CD4-positive, alpha-beta memory T cell (primary cell): ENCODE results near the gene POLN. TPM values are rescaled to one million over a fixed set of nuclear protein-coding genes. Genes with fewer than 3 reads are reported as not detected.
A peak's percentile ranks its signal among the peaks of the same experiment; 100 is the strongest.

Experiments
- CTCF ChIA-PET: fragments of 350-600 bp; sonication (Branson Sonifier 250); formaldehyde crosslinking; loops from one replicate; lab custom pipeline; 2021; ENCODE audit warnings: inconsistent platforms; ENCODE audit not compliant: partially characterized antibody; lab: Charles Lee
- POLR2A ChIA-PET: fragments of 350-600 bp; sonication (Branson Sonifier 250); formaldehyde crosslinking; loops from one replicate; lab custom pipeline; 2021; ENCODE audit not compliant: partially characterized antibody; lab: Charles Lee
- DNase-seq, 5 donors: peaks; one replicate each; pipeline versions ENCODE4 v3.0.0 to v3.0.0-alpha.2; 2020 to 2022; ENCODE audit warnings: mixed read lengths in 1 of 5
- H3K27ac ChIP-seq: one replicate; pipeline ENCODE4 v1.7.0; 2013; ENCODE audit warnings: low read depth, low read length
- H3K27me3 ChIP-seq: 2 replicates; pipeline ENCODE4 v1.7.0; 2013; ENCODE audit warnings: mild to moderate bottlenecking, low read length, moderate library complexity; ENCODE audit not compliant: insufficient read depth
- H3K36me3 ChIP-seq: 2 replicates; pipeline ENCODE4 v1.7.0; 2013; ENCODE audit warnings: mild to moderate bottlenecking, low read length, moderate library complexity; ENCODE audit not compliant: insufficient read depth
- H3K4me1 ChIP-seq: 2 replicates; pipeline ENCODE4 v1.7.0; 2013; ENCODE audit warnings: mild to moderate bottlenecking, low read length, moderate library complexity; ENCODE audit not compliant: insufficient read depth
- H3K4me3 ChIP-seq, 2 donors: one replicate each; pipeline ENCODE4 v1.7.0; 2013; ENCODE audit warnings: low read length in 2 of 2, mild to moderate bottlenecking in 1 of 2
- H3K9me3 ChIP-seq, 2 donors: one replicate each; pipeline ENCODE4 v1.7.0; 2013; ENCODE audit warnings: low read length in 2 of 2, control low read depth in 1 of 2; ENCODE audit not compliant: control insufficient read depth in 1 of 2
- H3K27ac Mint-ChIP-seq, 7 donors: one replicate each; pipeline ENCODE4 v1.8.0; 2020 to 2021; ENCODE audit warnings: mixed read lengths in 7 of 7, mild to moderate bottlenecking in 6 of 7, inconsistent platforms in 3 of 7, moderate library complexity in 3 of 7
- H3K27me3 Mint-ChIP-seq, 2 donors: one replicate each; pipeline ENCODE4 v1.8.0; 2020 to 2021; ENCODE audit warnings: mixed read lengths in 2 of 2
- H3K36me3 Mint-ChIP-seq, 2 donors: one replicate each; pipeline ENCODE4 v1.8.0; 2020 to 2021; ENCODE audit warnings: mixed read lengths in 2 of 2, inconsistent platforms in 1 of 2, mild to moderate bottlenecking in 1 of 2
- H3K4me1 Mint-ChIP-seq, 4 donors: one replicate each; pipeline ENCODE4 v1.8.0; 2020 to 2021; ENCODE audit warnings: mixed read lengths in 4 of 4, mild to moderate bottlenecking in 1 of 4
- H3K4me3 Mint-ChIP-seq, 8 donors: one replicate each; pipeline ENCODE4 v1.8.0; 2020 to 2021; ENCODE audit warnings: mixed read lengths in 8 of 8, mild to moderate bottlenecking in 7 of 8, moderate library complexity in 6 of 8, inconsistent platforms in 3 of 8
- H3K9me3 Mint-ChIP-seq, 8 donors: one replicate each; pipeline ENCODE4 v1.8.0; 2020 to 2021; ENCODE audit warnings: mixed read lengths in 8 of 8, mild to moderate bottlenecking in 5 of 8, inconsistent platforms in 3 of 8, moderate library complexity in 1 of 8
- intact Hi-C: fragments of 100-400 bp; cut with micrococcal nuclease; formaldehyde crosslinking; loops from one replicate; pipeline ENCODE4 v1.15.1; 2023
- polyA plus RNA-seq, 2 donors: library from polyadenylated mRNA; unstranded; fragments of 300-500 nt; fragmentation: Illumina TruSeq; gene quantifications; one replicate each; pipeline ENCODE4 v1.2.3, GENCODE V29; 2021
- total RNA-seq, 2 experiments: library from RNA; stranded (reverse); gene quantifications; one replicate each; pipeline ENCODE4 v1.2.3, GENCODE V29; 2021

The POLN gene
- total and polyA plus RNA-seq, 4 experiments from 2014 or later, result 0.24 to 4.4 (median 2.8) TPM

DNA sequence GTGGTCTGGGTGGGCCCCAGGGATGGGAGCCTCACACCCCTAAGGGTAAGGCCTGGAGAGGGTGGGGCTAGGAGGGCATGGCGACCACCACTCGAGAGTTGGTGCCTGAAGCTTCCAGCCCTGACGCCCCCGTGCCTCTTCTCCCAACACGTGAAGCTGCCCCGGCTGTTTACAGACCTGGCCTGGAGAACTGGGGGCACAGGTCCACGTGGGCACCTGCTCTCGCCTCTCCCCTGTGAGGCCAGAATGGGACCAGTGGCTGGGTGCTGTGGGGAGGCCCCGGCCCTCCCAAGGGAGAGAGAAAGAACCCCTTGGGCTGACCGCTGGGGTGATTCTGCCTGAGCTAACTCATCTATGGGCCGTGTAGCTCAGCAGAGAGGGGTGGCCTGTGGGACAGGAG lies 167.3 kb downstream of the POLN start:
- Histone ChIP-seq H3K4me3 (no peak overlapping the region), H3K36me3 (no peaks in the 10 kb centered on the region), H3K9me3 (no peaks in the 10 kb centered on the region), H3K4me1 (no peaks in the 10 kb centered on the region), H3K27me3 (no peaks in the 10 kb centered on the region), H3K27ac (no peak overlapping the region)
- ChIA-PET POLR2A (no interaction called here), CTCF (no interaction called here)
- Mint-ChIP-seq H3K36me3 (no peaks in the 10 kb centered on the region), H3K9me3 (no peaks in the 10 kb centered on the region), H3K4me3 (no peak overlapping the region), H3K27ac (no peak overlapping the region), H3K4me1 (no peaks in the 10 kb centered on the region), H3K27me3 (no peaks in the 10 kb centered on the region)
- intact Hi-C loops, result no loop called here
- DNase-seq, result peak in 1 of 5 donors; percentile 32

DNA sequence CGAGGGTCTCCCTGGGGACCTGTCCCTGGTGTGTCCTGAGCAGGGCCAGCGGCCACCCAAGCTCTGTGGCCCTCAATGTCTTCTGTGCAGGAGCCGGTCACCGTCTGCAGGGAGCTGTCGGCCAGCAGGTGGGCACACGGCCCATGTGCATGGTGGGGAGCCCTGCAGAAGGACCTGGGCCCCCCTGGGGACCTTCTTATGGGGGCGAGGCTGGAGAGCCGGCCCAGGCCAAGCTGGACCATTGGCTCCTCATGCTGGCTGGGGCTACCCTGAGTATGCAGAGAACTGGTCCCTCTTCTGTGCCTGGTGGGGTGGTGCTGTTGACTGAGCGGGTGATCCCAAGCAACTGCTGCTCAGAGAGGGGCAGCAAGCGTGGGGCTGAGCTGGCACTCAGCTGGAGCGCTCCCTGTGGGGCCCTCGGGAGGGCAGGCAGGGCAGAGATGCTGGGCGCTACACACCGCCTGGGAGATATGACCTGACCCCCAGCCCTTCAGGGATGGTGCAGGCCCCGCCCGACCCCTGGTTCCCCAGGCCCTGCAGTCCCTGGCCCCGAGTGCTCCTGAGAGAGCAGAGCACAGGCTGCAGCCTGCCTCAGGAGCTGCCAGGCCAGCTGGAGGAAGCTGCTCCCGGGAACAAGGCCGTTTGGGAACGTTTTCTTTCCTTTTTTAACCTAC lies 168.0 kb downstream of the POLN start:
- H3K4me3 Mint-ChIP-seq, result no peak overlapping the region
- H3K27me3 Mint-ChIP-seq, result no peaks in the 10 kb centered on the region
- Histone ChIP-seq H3K9me3 (no peaks in the 10 kb centered on the region), H3K4me3 (no peak overlapping the region), H3K4me1 (no peaks in the 10 kb centered on the region), H3K27me3 (no peaks in the 10 kb centered on the region), H3K36me3 (no peaks in the 10 kb centered on the region), H3K27ac (no peak overlapping the region)
- ChIA-PET CTCF (no interaction called here), POLR2A (no interaction called here)
- no peaks in the 10 kb centered on the region for H3K9me3 Mint-ChIP-seq
- peak in 1 of 5 donors; percentile 17 for DNase-seq
- H3K4me1 Mint-ChIP-seq, result no peaks in the 10 kb centered on the region
- H3K27ac Mint-ChIP-seq, result no peak overlapping the region
- intact Hi-C loops, result no loop called here
- no peaks in the 10 kb centered on the region for H3K36me3 Mint-ChIP-seq

DNA sequence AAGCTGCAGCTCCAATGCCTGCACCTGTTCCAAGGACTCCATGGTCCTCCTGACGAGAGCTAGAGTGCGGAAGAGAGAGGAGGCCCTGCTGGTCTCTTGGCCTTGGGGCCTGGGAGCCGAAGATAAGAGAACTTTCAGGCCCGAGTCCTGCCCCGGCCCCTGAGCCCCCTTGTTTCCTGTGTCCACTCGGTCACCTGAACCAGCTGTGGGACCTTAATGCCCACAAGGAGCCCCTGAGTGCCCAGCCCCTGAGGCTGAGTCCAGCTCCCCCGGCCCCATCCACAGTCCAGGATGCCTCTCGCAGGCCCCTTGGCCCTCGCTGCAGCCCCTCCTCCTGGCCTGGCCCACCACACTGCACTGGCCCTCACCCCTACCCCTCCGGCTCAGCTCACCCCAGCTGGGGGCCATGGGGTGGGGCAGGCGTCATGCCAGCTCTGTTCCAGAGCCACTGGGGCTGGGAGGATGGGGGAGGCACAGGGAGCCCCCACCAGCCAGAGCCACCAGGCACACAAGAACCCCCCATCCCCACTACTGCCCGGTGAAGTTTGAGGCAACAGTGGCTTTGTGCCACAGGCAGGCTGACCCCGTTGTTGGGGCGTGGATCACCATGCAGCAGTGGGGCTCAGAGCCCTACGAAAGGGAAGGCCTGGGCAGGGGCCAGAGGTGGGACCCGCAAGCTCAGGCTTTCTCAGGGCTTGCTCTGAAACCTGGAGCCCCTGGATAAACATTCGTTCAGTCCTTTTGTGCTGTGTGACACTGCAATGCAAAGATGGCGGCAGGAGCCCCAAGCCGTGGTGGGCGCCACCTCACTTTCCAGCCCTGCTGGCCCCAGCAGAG lies 168.7 kb downstream of the POLN start:
- H3K4me3 ChIP-seq, result no peak overlapping the region
- CTCF ChIA-PET, result no interaction called here
- Mint-ChIP-seq H3K27ac (no peak overlapping the region), H3K4me1 (no peaks in the 10 kb centered on the region), H3K27me3 (no peaks in the 10 kb centered on the region), H3K4me3 (no peak overlapping the region), H3K36me3 (no peaks in the 10 kb centered on the region), H3K9me3 (no peaks in the 10 kb centered on the region)
- POLR2A ChIA-PET, result no interaction called here
- no peak overlapping the region for H3K27ac ChIP-seq
- H3K27me3 ChIP-seq, result no peaks in the 10 kb centered on the region
- no peaks in the 10 kb centered on the region for H3K4me1 ChIP-seq
- intact Hi-C loops, result no loop called here
- H3K9me3 ChIP-seq, result no peaks in the 10 kb centered on the region
- no peaks in the 10 kb centered on the region for H3K36me3 ChIP-seq
- no peak for DNase-seq

DNA sequence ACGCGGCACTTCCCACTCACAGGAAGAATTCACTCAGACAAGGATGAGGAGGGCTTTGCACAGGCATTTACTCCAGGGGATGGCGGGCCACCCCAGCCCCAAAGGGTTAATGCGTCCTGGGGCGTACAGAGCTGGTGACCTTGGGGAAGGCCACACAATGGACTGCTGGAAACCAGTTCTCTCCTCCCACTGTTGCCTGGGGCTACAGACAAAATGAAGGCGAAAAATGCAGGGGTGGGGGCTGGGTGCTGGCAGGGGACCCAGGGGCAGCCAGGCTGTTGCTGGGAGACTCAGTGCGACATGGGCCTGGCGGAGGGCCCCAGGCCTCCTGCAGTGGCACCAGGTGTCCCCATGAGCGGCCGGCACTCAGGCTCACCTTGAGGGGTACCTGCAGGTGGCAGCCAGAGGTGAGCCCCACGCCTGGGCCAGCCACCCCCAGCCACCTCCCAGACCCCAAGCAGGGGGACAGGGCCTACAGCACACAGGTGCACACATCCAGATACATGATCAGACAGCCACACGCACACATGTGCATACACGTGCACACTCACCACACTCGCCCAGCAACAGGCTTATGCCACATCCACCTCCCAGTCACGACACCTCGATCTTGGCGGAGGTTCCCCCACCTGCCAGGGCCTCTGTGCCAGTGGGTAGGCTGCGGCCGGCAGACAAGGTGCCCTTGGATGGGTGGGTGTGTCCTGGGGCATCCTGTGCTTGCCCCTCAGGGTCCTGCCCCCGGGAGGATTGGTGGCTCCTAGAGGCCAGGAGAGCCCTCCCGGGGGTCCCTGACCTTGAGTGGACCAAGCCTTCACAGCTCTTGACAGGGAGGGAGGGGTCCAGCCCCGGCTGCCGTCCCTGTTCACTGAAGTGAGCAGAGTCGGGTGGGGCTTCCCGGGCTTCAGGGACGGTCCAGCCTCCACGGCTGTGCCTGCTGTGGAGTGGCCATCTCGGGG lies 169.7 kb downstream of the POLN start:
- Histone ChIP-seq H3K36me3 (no peaks in the 10 kb centered on the region), H3K4me3 (no peak overlapping the region), H3K27me3 (no peaks in the 10 kb centered on the region), H3K27ac (no peak overlapping the region), H3K9me3 (no peaks in the 10 kb centered on the region), H3K4me1 (no peaks in the 10 kb centered on the region)
- H3K27ac Mint-ChIP-seq, result no peak overlapping the region
- peak in 1 of 5 donors; percentile 26 for DNase-seq
- H3K4me1 Mint-ChIP-seq, result no peaks in the 10 kb centered on the region
- no peaks in the 10 kb centered on the region for H3K27me3 Mint-ChIP-seq
- H3K9me3 Mint-ChIP-seq, result no peaks in the 10 kb centered on the region
- ChIA-PET CTCF (no interaction called here), POLR2A (no interaction called here)
- H3K36me3 Mint-ChIP-seq, result no peaks in the 10 kb centered on the region
- intact Hi-C loops, result no loop called here
- no peak overlapping the region for H3K4me3 Mint-ChIP-seq

DNA sequence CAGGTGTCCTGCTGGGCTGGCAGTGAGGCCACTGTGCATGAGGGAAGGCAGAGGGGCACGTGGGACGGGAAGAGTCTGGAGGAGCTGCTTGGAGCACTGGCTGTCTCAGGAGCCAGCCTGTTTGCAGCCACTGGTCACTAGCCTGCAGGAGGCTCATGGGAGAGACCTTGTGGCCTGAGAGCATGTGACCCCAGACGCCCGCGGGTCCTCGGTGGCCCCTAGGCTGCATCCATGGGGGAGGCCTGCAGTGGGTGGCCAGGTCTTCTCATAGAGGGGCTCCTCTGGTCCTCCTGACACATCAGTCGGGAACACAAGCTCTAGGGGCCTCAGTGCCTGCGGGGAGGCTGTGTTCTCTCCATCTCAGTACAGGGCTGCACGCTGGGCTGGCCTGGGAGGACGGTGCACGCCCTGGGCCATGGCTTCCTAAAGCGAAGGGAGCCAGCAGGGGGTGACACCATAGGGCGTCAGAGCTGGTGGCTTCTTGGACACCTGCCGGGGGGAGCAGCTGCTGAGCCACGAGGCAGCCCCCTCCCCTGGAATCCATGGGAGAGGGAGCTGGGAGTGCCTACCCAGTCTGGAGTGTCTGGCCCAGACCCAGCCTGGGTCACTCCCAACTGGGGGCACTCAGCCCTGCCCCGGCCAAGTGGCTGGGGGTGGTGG lies 170.5 kb downstream of the POLN start:
- Mint-ChIP-seq H3K36me3 (no peaks in the 10 kb centered on the region), H3K27me3 (no peaks in the 10 kb centered on the region), H3K27ac (no peak overlapping the region), H3K9me3 (no peaks in the 10 kb centered on the region), H3K4me3 (no peak overlapping the region), H3K4me1 (no peaks in the 10 kb centered on the region)
- no peak overlapping the region for H3K4me3 ChIP-seq
- intact Hi-C loops, result no loop called here
- peak in 1 of 5 donors; percentile 17 for DNase-seq
- H3K27me3 ChIP-seq, result no peaks in the 10 kb centered on the region
- ChIA-PET POLR2A (no interaction called here), CTCF (no interaction called here)
- no peak overlapping the region for H3K27ac ChIP-seq
- H3K9me3 ChIP-seq, result no peaks in the 10 kb centered on the region
- H3K36me3 ChIP-seq, result no peaks in the 10 kb centered on the region
- H3K4me1 ChIP-seq, result no peaks in the 10 kb centered on the region

DNA sequence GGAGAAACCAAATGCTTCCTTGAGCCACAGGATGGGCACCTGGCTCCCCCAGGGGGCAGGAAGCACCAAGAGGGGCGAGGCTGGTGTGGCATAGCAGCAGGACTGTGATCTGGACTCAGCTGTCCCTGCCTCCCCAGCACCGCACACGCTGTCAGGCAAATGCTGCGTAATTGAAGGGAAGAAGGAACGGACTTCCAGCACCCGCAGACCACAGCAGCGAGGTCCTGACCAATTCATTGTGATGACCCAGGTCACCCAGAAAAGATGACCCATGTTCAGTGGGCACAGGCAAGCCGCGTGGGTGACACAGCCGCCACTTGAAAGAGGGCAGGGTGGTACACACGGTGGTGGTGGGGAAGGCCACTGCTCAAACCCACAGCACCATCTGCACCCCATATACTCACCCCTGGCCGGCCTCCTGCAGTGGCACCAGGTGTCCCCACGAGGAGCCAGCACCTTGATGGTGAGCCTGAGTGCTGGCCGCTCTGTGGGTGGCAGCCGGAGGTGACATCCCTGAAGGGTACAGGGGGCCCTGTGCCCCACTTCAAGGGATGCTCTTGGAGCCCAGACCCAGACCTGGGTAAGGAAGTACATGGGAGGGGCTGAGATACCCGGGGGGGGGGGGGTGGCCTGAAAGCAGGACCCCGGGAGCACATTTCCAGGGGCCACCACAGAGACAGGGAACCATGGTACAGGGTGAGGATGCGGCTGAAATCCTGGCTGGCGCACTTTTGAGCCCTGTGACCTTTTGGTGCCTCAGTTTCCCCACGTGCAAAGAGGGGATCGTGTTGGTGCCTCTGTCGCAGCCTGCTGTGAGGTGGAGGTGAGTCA lies 171.3 kb downstream of the POLN start:
- DNase-seq, result peak in 1 of 5 donors; percentile 7
- POLR2A ChIA-PET, result no interaction called here

More for the DNA sequence above, 171.3 kb downstream of the POLN start:
- no peaks in the 10 kb centered on the region for H3K36me3 ChIP-seq
- H3K27ac ChIP-seq, result no peak overlapping the region
- Mint-ChIP-seq H3K27ac (no peak overlapping the region), H3K27me3 (no peaks in the 10 kb centered on the region), H3K4me1 (no peaks in the 10 kb centered on the region), H3K9me3 (no peaks in the 10 kb centered on the region), H3K4me3 (no peak overlapping the region), H3K36me3 (no peaks in the 10 kb centered on the region)
- H3K27me3 ChIP-seq, result no peaks in the 10 kb centered on the region
- CTCF ChIA-PET, result no interaction called here
- H3K4me1 ChIP-seq, result no peaks in the 10 kb centered on the region
- H3K4me3 ChIP-seq, result no peak overlapping the region
- H3K9me3 ChIP-seq, result no peaks in the 10 kb centered on the region
- intact Hi-C loops, result no loop called here
